Activated T-cell treated with anti-CD3 and anti-CD28 coated beads, Interleukin-2, amount 50 U/mL, for 72 hours (primary cell): Measurements from ENCODE around the gene DDR2. TPM values are rescaled to one million over a fixed set of nuclear protein-coding genes. Genes with fewer than 3 reads are reported as not detected.
"Not testable (repeated sequence)": the region's sequence is repeated elsewhere in the genome, so short reads cannot be mapped to it uniquely, and the experiment has no call there.

Source experiments
- ATAC-seq, 2 donors: fragments of 150-1000 bp; cut with Tn5 transposase; replicated peaks in 1 of 2; 2 replicates each; pipeline ENCODE4 v1.10.0; 2021; ENCODE audit warnings: moderate library complexity in 2 of 2, mild to moderate bottlenecking in 1 of 2
- DNase-seq, 2 donors: peaks; one replicate each; pipeline ENCODE4 v3.0.0; 2021 to 2022; ENCODE audit warnings: mixed read lengths in 1 of 2
- H3K27ac Mint-ChIP-seq: one replicate; pipeline ENCODE4 v1.8.0; 2022; ENCODE audit warnings: mild to moderate bottlenecking, moderate library complexity, mixed read lengths
- H3K27me3 Mint-ChIP-seq: one replicate; pipeline ENCODE4 v1.8.0; 2022; ENCODE audit warnings: low read depth, mixed read lengths
- H3K36me3 Mint-ChIP-seq, 2 donors: one replicate each; pipeline ENCODE4 v1.8.0; 2022; ENCODE audit warnings: mixed read lengths in 2 of 2, mild to moderate bottlenecking in 1 of 2; ENCODE audit not compliant: insufficient read depth in 2 of 2
- H3K4me1 Mint-ChIP-seq: one replicate; pipeline ENCODE4 v1.8.0; 2022; ENCODE audit warnings: low read depth, mixed read lengths
- H3K4me3 Mint-ChIP-seq, 2 donors: one replicate each; pipeline ENCODE4 v1.8.0; 2022; ENCODE audit warnings: mild to moderate bottlenecking in 2 of 2, mixed read lengths in 2 of 2, moderate library complexity in 2 of 2
- H3K9me3 Mint-ChIP-seq, 2 donors: one replicate each; pipeline ENCODE4 v1.8.0; 2022; ENCODE audit warnings: mixed read lengths in 2 of 2
- total RNA-seq, 2 donors: library from RNA; stranded (reverse); gene quantifications; one replicate each; pipeline ENCODE4 v1.2.3, GENCODE V29; 2022

The DDR2 gene
- total RNA-seq, 2 donors from 2014 or later: 0.17 to 0.25 TPM

DNA sequence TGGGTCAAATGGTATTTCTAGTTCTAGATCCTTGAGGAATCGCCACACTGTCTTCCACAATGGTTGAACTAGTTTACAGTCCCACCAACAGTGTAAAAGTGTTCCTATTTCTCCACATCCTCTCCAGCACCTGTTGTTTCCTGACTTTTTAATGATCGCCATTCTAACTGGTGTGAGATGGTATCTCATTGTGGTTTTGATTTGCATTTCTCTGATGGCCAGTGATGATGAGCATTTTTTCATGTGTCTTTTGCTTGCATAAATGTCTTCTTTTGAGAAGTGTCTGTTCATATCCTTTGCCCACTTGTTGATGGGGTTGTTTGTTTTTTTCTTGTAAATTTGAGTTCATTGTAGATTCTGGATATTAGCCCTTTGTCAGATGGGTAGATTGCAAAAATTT is 175.2 kb downstream of the DDR2 start:
- H3K4me3 Mint-ChIP-seq, H3K4me1 Mint-ChIP-seq, ATAC-seq, H3K9me3 Mint-ChIP-seq, H3K27ac Mint-ChIP-seq, DNase-seq, H3K27me3 Mint-ChIP-seq: not testable (repeated sequence)
- H3K36me3 Mint-ChIP-seq: peaks cover 9 to 22% of the 10 kb centered on the region in 2 donors

DNA sequence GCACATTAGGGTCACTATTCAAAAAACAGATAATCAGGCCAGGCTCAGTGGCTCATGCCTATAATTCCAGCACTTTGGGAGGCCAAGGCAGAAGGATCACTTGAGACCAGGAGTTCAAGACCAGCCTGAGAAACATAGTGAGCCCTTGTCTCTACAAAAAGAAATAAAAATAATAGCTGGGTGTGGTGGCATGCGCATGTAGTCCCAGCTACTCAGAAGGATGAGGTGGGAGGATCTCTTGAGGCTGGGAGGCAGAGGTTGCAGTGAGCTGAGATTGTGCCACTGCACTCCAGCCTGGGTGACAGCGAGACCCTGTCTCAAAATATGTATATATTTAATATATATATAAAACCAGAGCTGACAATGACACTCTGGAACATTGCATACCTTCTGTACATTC is 180.1 kb downstream of the DDR2 start:
- H3K36me3 Mint-ChIP-seq: peaks cover 3 to 14% of the 10 kb centered on the region in 2 donors
- H3K27me3 Mint-ChIP-seq, H3K4me3 Mint-ChIP-seq, H3K27ac Mint-ChIP-seq, H3K4me1 Mint-ChIP-seq, H3K9me3 Mint-ChIP-seq, ATAC-seq, DNase-seq: not testable (repeated sequence)

DNA sequence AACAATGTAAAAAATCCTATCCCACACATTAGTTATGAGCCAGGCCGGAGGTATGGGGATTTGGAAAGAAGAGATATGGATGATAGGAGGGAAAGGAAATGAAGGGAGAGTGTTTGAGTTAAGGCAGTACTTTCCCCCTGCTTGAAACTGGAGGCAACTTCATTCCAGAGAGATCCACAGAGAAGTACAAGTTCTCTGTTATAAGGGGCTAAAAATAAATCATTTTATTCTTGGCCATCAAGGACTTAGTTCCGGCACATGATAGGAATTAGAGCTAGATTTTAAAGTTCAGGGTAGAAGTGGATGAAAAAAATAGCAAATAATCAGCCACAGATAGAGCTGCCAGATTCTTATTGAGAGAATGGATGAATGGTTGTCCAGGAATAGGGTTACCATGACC is 185.9 kb downstream of the DDR2 start:
- H3K36me3 Mint-ChIP-seq, H3K4me3 Mint-ChIP-seq, ATAC-seq, H3K27ac Mint-ChIP-seq, DNase-seq, H3K9me3 Mint-ChIP-seq: not testable (repeated sequence)
- Mint-ChIP-seq H3K4me1 (peaks cover 15% of the 10 kb centered on the region), H3K27me3 (peaks cover 22% of the 10 kb centered on the region)

DNA sequence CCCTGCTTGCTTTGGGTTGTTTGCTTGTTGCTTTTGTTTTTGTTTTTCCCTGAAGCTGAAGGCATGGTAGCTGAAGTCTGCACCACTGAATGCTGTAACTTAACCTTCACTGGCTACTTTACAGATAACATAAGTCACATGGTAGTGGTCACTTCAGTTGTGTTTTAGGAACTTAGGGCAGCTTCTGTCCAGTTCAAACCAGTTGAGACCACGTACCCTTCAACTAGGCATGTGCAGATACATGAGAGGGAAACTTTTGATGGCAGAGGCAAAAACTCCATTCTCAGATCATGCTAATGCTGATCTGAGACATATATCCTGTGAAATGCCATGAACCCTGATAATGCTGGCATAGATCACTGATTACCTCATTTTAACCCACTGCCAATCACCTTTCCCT is 186.4 kb downstream of the DDR2 start:
- not testable (repeated sequence) for H3K4me3 Mint-ChIP-seq, H3K27ac Mint-ChIP-seq, ATAC-seq, H3K9me3 Mint-ChIP-seq, DNase-seq, H3K36me3 Mint-ChIP-seq
- peaks cover 27% of the 10 kb centered on the region for H3K27me3 Mint-ChIP-seq
- H3K4me1 Mint-ChIP-seq: peaks cover 20% of the 10 kb centered on the region

DNA sequence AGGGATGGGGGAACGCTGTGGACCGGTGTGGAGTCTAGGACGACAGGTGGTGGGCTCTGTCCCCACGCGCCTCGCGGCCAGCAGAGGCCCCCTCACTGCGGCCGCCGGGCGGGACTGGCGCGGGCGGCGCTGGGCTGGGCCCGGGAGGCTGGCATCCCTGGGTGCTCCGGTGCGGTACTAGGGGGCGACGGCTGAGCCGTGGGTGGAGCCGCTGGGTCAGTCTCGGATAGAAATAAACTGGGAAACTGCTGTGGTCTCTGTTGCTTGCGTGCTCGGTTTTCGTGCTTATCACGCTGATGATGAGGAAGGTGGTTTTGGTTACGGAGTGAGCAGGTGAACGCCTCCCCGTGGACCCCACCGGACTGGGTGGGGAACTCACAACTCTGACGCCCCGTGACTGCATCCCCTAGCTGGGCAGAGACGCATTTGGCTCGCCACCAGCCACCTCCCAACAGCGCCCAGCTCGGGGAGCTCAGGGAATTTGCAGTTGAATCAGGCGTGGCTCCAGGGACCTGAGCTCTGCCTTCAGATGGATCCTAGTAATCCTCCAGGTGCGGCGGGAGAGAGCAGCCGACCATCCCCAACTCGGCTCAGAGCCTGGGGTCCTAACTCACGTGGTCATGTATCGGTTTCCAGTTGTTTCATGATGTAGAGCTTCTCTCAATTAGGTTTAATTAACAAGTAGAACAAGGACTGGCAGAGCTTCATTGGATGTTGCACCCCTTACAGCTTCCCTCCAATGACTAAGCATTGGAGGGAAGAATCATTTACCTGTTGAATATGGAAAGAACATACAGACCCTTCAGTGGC is 190.3 kb downstream of the DDR2 start:
- H3K36me3 Mint-ChIP-seq: no peaks in the 10 kb centered on the region
- peaks cover 20% of the 10 kb centered on the region for H3K4me1 Mint-ChIP-seq
- H3K27me3 Mint-ChIP-seq: peaks cover 55% of the 10 kb centered on the region
- peak overlapping the region; percentile 73 to 84 for H3K4me3 Mint-ChIP-seq
- DNase-seq (peak; percentile 6 to 11), ATAC-seq (peak; percentile 56 to 70)
- H3K9me3 Mint-ChIP-seq: no peaks in the 10 kb centered on the region
- H3K27ac Mint-ChIP-seq: peak overlapping the region; percentile 69

DNA sequence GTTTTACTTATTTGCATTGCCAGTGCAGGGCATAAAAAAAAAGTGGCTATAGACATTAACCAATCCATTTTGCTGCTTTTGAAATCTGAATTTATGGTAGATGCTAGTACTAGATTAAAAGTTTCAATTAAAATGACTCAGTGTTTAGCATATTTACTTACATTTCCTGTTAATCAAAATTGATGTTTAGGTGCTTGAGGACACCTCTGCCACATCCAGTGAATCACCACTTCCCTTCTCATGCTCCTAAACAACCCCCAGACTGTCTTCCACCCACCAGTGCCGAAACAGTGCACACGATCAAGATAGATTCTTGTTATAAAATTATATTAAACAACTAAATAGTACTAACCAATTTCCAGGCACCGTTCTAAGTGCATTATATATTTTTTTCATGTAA is 191.0 kb downstream of the DDR2 start:
- H3K36me3 Mint-ChIP-seq: no peaks in the 10 kb centered on the region
- DNase-seq (peak in 1 of 2 donors; percentile 9), ATAC-seq (peak; percentile 78 to 79)
- no peak overlapping the region for H3K27ac Mint-ChIP-seq
- H3K27me3 Mint-ChIP-seq: peaks cover 56% of the 10 kb centered on the region
- H3K4me3 Mint-ChIP-seq: peak overlapping the region; percentile 73 to 84
- no peaks in the 10 kb centered on the region for H3K9me3 Mint-ChIP-seq
- H3K4me1 Mint-ChIP-seq: peaks cover 20% of the 10 kb centered on the region

DNA sequence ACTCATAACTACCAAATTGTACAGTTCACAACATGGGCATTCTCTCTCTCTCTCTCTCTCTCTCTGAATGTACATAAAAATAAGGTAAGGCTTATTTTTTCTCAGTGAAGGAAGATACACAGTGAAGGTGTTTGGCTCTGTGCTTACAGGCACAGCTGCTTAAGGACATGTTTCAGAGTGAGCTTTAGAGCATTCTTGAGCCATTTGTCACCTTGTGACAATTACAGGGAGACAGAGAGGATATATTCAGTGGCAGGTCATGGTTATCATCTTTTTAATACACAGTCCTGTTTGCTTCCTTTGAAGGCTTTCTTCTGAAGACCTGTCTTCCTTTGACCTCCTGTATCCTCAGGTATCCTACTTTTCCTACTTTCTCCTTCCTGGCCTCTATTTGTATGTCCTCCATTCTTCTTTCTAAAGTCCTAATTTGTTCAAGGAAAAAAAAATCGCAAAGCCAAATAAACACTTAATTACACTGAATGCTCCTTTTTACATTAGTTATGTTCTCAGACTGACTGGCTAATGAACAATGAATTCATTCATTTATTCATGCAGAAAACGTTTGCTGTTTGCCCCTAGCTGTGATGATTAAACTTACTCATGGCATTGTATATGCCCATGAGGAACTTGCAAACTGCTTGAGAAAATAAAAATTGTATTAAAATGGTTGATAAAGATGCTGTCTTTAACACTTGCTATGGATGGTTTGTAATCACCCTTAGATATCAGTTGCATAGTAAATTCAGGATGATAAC is 191.7 kb downstream of the DDR2 start:
- H3K27me3 Mint-ChIP-seq: peaks cover 62% of the 10 kb centered on the region
- H3K27ac Mint-ChIP-seq: peak overlapping the region; percentile 10

DNA sequence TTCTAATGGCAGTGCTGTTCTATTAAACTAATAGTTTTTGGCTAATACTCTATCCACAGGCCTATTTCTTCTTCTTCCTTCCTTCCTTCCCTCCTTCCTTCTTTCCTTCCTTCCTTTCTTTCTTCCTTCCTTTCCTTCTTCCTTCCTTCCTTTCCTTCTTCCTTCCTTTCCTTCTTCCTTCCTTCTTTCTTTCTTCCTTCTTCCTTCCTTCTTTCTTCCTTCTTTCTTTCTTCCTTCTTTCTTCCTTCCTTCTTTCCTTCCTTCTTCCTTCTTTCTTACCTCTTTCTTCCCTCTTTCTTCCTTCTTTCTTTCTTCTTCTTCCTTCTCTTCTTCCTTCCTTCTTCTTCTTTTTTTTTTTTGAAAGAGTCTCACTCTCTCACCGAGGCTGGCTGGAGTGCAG is 197.0 kb downstream of the DDR2 start:
- H3K27ac Mint-ChIP-seq: no peak overlapping the region
- no peak overlapping the region for H3K4me3 Mint-ChIP-seq
- H3K27me3 Mint-ChIP-seq: peaks cover 75% of the 10 kb centered on the region
- DNase-seq: no peak
- peaks cover 13% of the 10 kb centered on the region for H3K4me1 Mint-ChIP-seq
- no peaks in the 10 kb centered on the region for H3K9me3 Mint-ChIP-seq
- H3K36me3 Mint-ChIP-seq: no peaks in the 10 kb centered on the region
- ATAC-seq: no peak

More for the DNA sequence above, 191.7 kb downstream of the DDR2 start:
- H3K9me3 Mint-ChIP-seq: no peaks in the 10 kb centered on the region
- H3K36me3 Mint-ChIP-seq: no peaks in the 10 kb centered on the region
- DNase-seq: no peak
- H3K4me1 Mint-ChIP-seq: peaks cover 20% of the 10 kb centered on the region
- H3K4me3 Mint-ChIP-seq: no peak overlapping the region
- ATAC-seq: no peak

DNA sequence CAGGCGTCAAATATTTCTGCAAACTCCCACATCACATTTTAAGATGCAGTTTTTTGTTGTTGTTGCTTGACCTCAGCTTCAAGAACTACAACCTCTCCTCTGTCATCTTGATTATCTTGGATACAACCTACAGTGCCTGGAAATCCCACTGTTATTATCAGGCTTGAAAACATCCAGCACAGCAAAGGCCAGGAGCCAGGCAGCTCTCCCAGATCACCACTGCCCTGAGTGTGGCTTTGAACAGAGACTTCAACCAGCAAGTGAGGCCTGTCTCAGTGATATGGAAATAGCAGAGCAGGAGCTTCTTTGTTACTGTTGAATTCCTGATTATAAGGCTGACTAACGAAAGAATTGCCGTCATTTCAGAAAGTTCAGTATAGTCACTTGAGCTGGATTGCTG is 200.2 kb downstream of the DDR2 start:
- Mint-ChIP-seq H3K9me3 (peaks cover 0 to 2% of the 10 kb centered on the region in 2 donors), H3K27ac (no peak overlapping the region), H3K4me3 (no peak overlapping the region), H3K36me3 (peaks cover 2% of the 10 kb centered on the region in 2 donors), H3K27me3 (peaks cover 56% of the 10 kb centered on the region), H3K4me1 (peaks cover 30% of the 10 kb centered on the region)
- DNase-seq (no peak), ATAC-seq (no peak)

DNA sequence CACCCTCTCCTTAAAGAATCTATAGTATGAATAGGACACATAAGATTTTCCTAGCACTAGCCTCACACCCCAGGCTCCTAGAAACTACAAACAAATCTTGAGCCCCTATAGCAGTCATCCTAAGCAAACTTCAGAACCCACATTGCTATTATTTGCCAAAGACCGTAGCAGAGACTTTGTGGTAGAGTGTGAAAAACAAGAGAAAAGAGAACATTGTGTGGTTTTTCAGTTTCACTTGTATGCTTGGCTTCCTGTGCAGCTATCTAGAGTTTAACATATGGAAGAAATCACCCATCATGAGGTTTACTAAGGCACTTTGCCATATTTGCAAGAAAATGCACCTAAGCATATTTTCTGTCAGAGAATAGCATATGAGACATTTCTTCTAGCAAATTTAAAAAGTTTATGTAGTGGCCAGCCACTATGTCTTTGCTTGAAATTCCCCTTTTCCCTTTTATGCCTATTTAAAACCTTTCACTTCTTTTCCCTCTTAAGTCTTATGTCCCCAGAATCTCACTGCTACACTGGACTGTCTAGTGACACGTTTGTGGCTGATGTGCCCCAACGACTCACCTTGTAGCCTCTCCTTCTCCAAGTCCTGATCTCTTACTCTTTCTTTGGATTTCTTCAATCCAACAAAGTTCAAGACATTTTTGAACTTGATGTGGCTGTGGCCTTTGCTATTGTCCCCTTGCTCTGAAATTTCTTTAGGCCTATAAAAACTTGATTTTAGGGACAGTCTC is 203.1 kb downstream of the DDR2 start:
- peaks cover 56% of the 10 kb centered on the region for H3K27me3 Mint-ChIP-seq
- peak; percentile 7 to 12 for DNase-seq
- peaks cover 5 to 8% of the 10 kb centered on the region in 2 donors for H3K9me3 Mint-ChIP-seq
- peak; percentile 93 to 95 for ATAC-seq
- H3K4me1 Mint-ChIP-seq: peaks cover 30% of the 10 kb centered on the region
- H3K36me3 Mint-ChIP-seq: peaks cover 10 to 13% of the 10 kb centered on the region in 2 donors
- H3K27ac Mint-ChIP-seq: no peak overlapping the region
- peak overlapping the region; percentile 3 to 56 for H3K4me3 Mint-ChIP-seq
